GM18873 (cell line): Measurements from ENCODE around the gene NELFCD.
"Not testable (repeated sequence)": the region's sequence is repeated elsewhere in the genome, so short reads cannot be mapped to it uniquely, and the experiment has no call there.

Experiments used
- ATAC-seq: cut with Tn5 transposase; IDR thresholded peaks from one replicate; pipeline ENCODE4 v1.9.1; 2021; ENCODE audit warnings: mild to moderate bottlenecking, moderate library complexity, moderate number of reproducible peaks; ENCODE audit not compliant: unreplicated experiment, low FRiP score

Gene NELFCD

GRCh38 chr20:58971429-58971828, 9.6 kb upstream of the NELFCD start:
- no peak for ATAC-seq

GRCh38 chr20:58973179-58973578, 7.9 kb upstream of the NELFCD start:
- ATAC-seq, result no peak

- no peak for ATAC-seq
Measured at GRCh38 chr20:58973866-58974265, 7.2 kb upstream of the NELFCD start.

GRCh38 chr20:58975353-58975752, 5.7 kb upstream of the NELFCD start:
- no peak for ATAC-seq

GRCh38 chr20:58976061-58976730, 4.9 kb upstream of the NELFCD start:
- ATAC-seq, result no peak

- no peak for ATAC-seq
Measured at GRCh38 chr20:58978351-58979190, 2.5 kb upstream of the NELFCD start.

- no peak for ATAC-seq
Measured at GRCh38 chr20:58981628-58982364, 740 bp downstream of the NELFCD start.

- ATAC-seq, result no peak
Measured at GRCh38 chr20:58982406-58983114, 1.5 kb downstream of the NELFCD start.

- not testable (repeated sequence) for ATAC-seq
Measured at GRCh38 chr20:58983115-58983468, 2.0 kb downstream of the NELFCD start.

- ATAC-seq, result no peak
Measured at GRCh38 chr20:58984691-58985090, 3.6 kb downstream of the NELFCD start.

GRCh38 chr20:58985656-58986055, 4.6 kb downstream of the NELFCD start:
- no peak for ATAC-seq

- no peak for ATAC-seq
Measured at GRCh38 chr20:58986286-58986967, 5.4 kb downstream of the NELFCD start.

GRCh38 chr20:58986968-58987517, 6.0 kb downstream of the NELFCD start:
- ATAC-seq, result no peak

GRCh38 chr20:58987790-58988564, 6.9 kb downstream of the NELFCD start:
- ATAC-seq, result no peak

GRCh38 chr20:58988565-58988882, 7.5 kb downstream of the NELFCD start:
- ATAC-seq, result no peak

- ATAC-seq, result no peak
Measured at GRCh38 chr20:58989196-58989595, 8.1 kb downstream of the NELFCD start.

GRCh38 chr20:58990651-58991445, 9.8 kb downstream of the NELFCD start:
- no peak for ATAC-seq

- no peak for ATAC-seq
Measured at GRCh38 chr20:58991715-58992114, 10.7 kb downstream of the NELFCD start.
